ENCODE measurements around the gene NEGR1.

GRCh38 chr1:71509051-71509595, 773.2 kb downstream of the NEGR1 start:
- no peak for TF ChIP-seq CTCF (IDR thresholded peaks at IDR 0.05; ENCODE audit: insufficient read depth, low read depth, low read length)
- no peak for TF ChIP-seq EZH2 (IDR thresholded peaks at IDR 0.05; ENCODE audit: insufficient read depth, low read length)
